ENCODE data around the gene IFITM5.
"Not testable (repeated sequence)": the region's sequence is repeated elsewhere in the genome, so short reads cannot be mapped to it uniquely, and the experiment has no call there.

The IFITM5 gene

GRCh38 chr11:295351-296170 lies 3.8 kb downstream of the IFITM5 start:
- DNase-seq (ENCODE audit: low read depth, low spot score): no peak

GRCh38 chr11:294780-295179 lies 4.5 kb downstream of the IFITM5 start:
- DNase-seq (ENCODE audit: low read depth, low spot score): no peak

GRCh38 chr11:293852-294661 lies 5.3 kb downstream of the IFITM5 start:
- no peak for DNase-seq (ENCODE audit: low read depth, low spot score)

GRCh38 chr11:293271-293851 lies 6.0 kb downstream of the IFITM5 start:
- no peak for DNase-seq (ENCODE audit: low read depth, low spot score)

- no peak for DNase-seq (ENCODE audit: low read depth, low spot score)
Observed at GRCh38 chr11:292211-293121, 6.9 kb downstream of the IFITM5 start.

- DNase-seq (ENCODE audit: low read depth, low spot score): no peak
Observed at GRCh38 chr11:291281-292210, 7.8 kb downstream of the IFITM5 start.

- no peak for DNase-seq (ENCODE audit: low read depth, low spot score)
Observed at GRCh38 chr11:290621-291231, 8.6 kb downstream of the IFITM5 start.

GRCh38 chr11:289712-290620 lies 9.4 kb downstream of the IFITM5 start:
- no peak for DNase-seq (ENCODE audit: low read depth, low spot score)

GRCh38 chr11:289398-289711 lies 10.0 kb downstream of the IFITM5 start:
- no peak for DNase-seq (ENCODE audit: low read depth, low spot score)

- DNase-seq (ENCODE audit: low read depth, low spot score): no peak
Observed at GRCh38 chr11:288478-289397, 10.6 kb downstream of the IFITM5 start, which contains the start of gene PGGHG. Gene PGGHG, plus strand, starts transcription at chr11:289126. Its CDS starts 691 bp downstream, at chr11:289817.

GRCh38 chr11:287821-288477 lies 11.4 kb downstream of the IFITM5 start:
- no peak for DNase-seq (ENCODE audit: low read depth, low spot score)

GRCh38 chr11:286977-287820 lies 12.1 kb downstream of the IFITM5 start:
- DNase-seq (ENCODE audit: low read depth, low spot score): not testable (repeated sequence)

GRCh38 chr11:285894-286220 lies 13.5 kb downstream of the IFITM5 start:
- no peak for DNase-seq (ENCODE audit: low read depth, low spot score)

- DNase-seq (ENCODE audit: low read depth, low spot score): no peak
Observed at GRCh38 chr11:285021-285893, 14.1 kb downstream of the IFITM5 start.

All from brain pericyte (primary cell).